ENCODE data around the gene PPARD. TPM values are rescaled to one million over a fixed set of nuclear protein-coding genes. Genes with fewer than 3 reads are reported as not detected.
A peak's percentile ranks its signal among the peaks of the same experiment; 100 is the strongest.
"Not testable (repeated sequence)": the region's sequence is repeated elsewhere in the genome, so short reads cannot be mapped to it uniquely, and the experiment has no call there.

PPARD gene
- total and polyA plus RNA-seq, 11 donors, result 10.0 to 23.8 (median 13.8) TPM

DNA sequence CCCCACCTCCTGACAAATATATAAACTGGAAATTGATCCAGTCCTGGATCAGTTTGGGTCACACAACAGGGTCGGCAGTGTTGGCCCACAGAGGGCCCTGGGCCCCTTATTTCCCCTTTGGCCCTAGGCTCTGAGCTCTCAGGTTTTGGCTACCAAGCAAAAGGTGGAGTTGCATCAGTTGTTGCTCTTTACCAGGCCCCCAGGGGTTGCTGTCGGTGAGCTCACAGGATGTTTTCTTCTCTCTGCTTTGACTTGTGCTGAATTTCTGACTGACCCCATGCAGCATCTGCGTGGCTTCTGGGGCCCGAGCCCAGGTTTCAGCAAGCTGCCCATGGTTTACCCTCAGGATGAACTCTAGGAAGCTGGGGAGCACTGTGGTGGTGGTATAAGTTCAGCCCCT is 44.6 kb downstream of the PPARD start:
- ATAC-seq (no peak), DNase-seq (no peak)
- no peak overlapping the region for H3K4me3 ChIP-seq
- no peaks in the 10 kb centered on the region for H3K9me3 ChIP-seq
- no peak overlapping the region for H3K27ac ChIP-seq
- H3K36me3 ChIP-seq, result no peaks in the 10 kb centered on the region
- H3K27me3 ChIP-seq, result no peaks in the 10 kb centered on the region
- H3K4me1 ChIP-seq, result peaks cover 0 to 17% (median 7%) of the 10 kb centered on the region in 12 donors
- 77 to 89% (median 80%) methylated on average over 4 of the region's 4 CpGs for WGBS, 4 donors
- no peak for TF ChIP-seq POLR2A (IDR thresholded peaks at IDR 0.05)
- TF ChIP-seq, protein P1, sequence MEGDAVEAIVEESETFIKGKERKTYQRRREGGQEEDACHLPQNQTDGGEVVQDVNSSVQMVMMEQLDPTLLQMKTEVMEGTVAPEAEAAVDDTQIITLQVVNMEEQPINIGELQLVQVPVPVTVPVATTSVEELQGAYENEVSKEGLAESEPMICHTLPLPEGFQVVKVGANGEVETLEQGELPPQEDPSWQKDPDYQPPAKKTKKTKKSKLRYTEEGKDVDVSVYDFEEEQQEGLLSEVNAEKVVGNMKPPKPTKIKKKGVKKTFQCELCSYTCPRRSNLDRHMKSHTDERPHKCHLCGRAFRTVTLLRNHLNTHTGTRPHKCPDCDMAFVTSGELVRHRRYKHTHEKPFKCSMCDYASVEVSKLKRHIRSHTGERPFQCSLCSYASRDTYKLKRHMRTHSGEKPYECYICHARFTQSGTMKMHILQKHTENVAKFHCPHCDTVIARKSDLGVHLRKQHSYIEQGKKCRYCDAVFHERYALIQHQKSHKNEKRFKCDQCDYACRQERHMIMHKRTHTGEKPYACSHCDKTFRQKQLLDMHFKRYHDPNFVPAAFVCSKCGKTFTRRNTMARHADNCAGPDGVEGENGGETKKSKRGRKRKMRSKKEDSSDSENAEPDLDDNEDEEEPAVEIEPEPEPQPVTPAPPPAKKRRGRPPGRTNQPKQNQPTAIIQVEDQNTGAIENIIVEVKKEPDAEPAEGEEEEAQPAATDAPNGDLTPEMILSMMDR (IDR thresholded peaks at IDR 0.05), result no peak
- intact Hi-C loops (cut with DNase I), result no loop called here

DNA sequence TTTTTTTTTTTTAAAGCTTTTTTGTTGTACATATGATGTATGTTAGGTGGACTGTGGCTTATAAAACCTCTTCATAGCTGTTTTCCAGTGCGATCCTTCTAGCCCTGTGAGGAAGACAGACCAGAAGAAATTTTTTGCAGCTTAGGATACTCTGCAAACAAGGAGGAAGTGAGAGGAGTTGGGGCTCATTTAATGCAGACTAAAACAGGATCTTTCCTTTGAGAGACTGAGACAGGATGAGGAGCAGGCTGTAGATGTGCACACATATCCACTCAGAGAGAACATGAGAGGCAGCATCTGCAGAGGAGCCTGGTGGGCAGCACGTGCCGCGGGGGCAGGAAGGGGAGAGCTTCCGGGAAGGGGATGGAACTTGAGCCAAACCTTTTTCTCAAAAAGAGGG is 45.7 kb downstream of the PPARD start:
- ATAC-seq (peak in 1 of 4 donors; percentile 43), DNase-seq (no peak)
- no peak overlapping the region for H3K27ac ChIP-seq
- no peaks in the 10 kb centered on the region for H3K9me3 ChIP-seq
- TF ChIP-seq POLR2A (IDR thresholded peaks at IDR 0.05), result no peak
- TF ChIP-seq, protein P1 (IDR thresholded peaks at IDR 0.05), result no peak
- intact Hi-C loops (cut with DNase I), result no loop called here
- H3K27me3 ChIP-seq, result no peaks in the 10 kb centered on the region
- H3K36me3 ChIP-seq, result no peaks in the 10 kb centered on the region
- H3K4me1 ChIP-seq, result peaks cover 0 to 27% (median 14%) of the 10 kb centered on the region in 12 donors
- no peak overlapping the region for H3K4me3 ChIP-seq
- WGBS, 4 donors, result 56 to 90% (median 71%) methylated on average over 5 of the region's 5 CpGs

DNA sequence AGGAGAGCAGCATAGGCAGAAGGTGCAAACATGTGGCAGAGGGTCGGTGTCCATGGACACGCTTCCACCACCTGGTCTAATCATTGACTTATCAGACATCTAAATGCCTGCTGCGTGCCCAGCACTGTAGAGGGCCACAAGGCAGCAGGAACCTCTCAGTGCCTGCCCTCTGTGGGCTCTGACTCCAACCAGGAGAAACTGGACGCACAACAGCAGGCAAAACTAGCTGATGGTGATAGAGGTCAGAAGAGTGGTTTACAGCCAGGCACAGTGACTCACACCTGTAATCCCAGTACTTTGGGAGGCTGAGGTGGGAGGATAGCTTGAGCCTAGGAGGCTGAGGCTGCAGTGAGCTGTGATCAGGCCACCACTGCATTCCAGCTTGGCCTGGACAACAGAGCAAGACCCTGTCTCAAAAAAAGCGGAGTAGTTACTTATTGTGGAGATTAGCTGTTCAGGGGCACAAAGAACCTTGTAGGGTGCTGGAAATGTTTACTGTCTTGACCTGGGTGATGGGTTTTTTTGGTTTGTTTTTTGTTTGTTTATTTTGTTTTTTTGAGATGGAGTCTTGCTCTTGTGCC is 46.5 kb downstream of the PPARD start:
- WGBS, 4 donors, result 95 to 98% (median 97%) methylated on average over 5 of the region's 5 CpGs
- no peak overlapping the region for H3K4me3 ChIP-seq
- DNase-seq (no peak), ATAC-seq (no peak)
- H3K36me3 ChIP-seq, result no peaks in the 10 kb centered on the region
- H3K27ac ChIP-seq, result no peak overlapping the region
- H3K9me3 ChIP-seq, result no peaks in the 10 kb centered on the region
- no peaks in the 10 kb centered on the region for H3K27me3 ChIP-seq
- H3K4me1 ChIP-seq, result peaks cover 0 to 34% (median 19%) of the 10 kb centered on the region in 12 donors
- intact Hi-C loops (cut with DNase I), result no loop called here
- TF ChIP-seq, protein P1 (IDR thresholded peaks at IDR 0.05), result no peak

DNA sequence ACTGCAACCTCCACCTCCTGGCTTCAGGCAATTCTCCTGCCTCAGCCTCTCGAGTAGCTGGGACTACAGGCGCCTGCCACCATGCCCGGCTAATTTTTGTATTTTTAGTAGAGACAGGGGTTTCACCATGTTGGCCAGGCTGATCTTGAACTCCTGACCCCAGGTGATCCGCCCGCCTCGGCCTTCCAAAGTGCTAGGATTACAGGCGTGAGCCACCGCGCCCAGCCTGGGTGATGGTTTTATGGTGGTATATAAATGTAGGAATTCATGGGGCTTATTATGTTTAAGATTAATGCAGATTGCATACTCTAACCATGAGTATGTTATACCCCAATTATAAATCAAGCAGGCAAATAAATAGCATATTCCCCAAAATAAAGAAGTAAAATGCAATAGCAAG is 47.0 kb downstream of the PPARD start:
- H3K27me3 ChIP-seq; ATAC-seq; DNase-seq; H3K9me3 ChIP-seq; intact Hi-C loops (cut with DNase I); H3K27ac ChIP-seq; H3K36me3 ChIP-seq; H3K4me3 ChIP-seq: not testable (repeated sequence)
- WGBS, 4 donors, result 92 to 96% (median 95%) methylated on average over 9 of the region's 9 CpGs
- peaks cover 0 to 34% (median 19%) of the 10 kb centered on the region in 12 donors for H3K4me1 ChIP-seq
